SK-N-SH (cell line): ENCODE results near the gene AJUBA. TPM values are rescaled to one million over a fixed set of nuclear protein-coding genes. Genes with fewer than 3 reads are reported as not detected.

Experiments used
- CTCF ChIA-PET: fragments of 300-600, 350-600 bp; formaldehyde crosslinking; extraction: SDS; loops from one replicate; lab custom pipeline; 2021; lab: Yijun Ruan, JAX
- POLR2A ChIA-PET: fragments of 350-600 bp; sonication (Branson Sonifier 250); formaldehyde crosslinking; extraction: SDS; loops from one replicate; lab custom pipeline; 2020; ENCODE audit warnings: antibody characterized with exemption, inconsistent platforms; lab: Yijun Ruan, JAX
- DNase-seq: peaks from one replicate; pipeline ENCODE4 v3.0.0; 2012
- H2AFZ ChIP-seq: fragments of 200-600 bp; sonication (generic); 2 replicates; pipeline ENCODE4 v1.8.1; 2016; ENCODE audit warnings: antibody characterized with exemption, mild to moderate bottlenecking, low read depth
- H3F3A ChIP-seq: fragments of 200-600 bp; sonication (generic); replicated peaks from 2 replicates; pipeline ENCODE3; 2016; ENCODE audit warnings: antibody characterized with exemption, mild to moderate bottlenecking; ENCODE audit not compliant: insufficient read depth
- H3K27ac ChIP-seq, 2 experiments: fragments of 200-500 bp in 1 of 2; fragments of 200-600 bp in 1 of 2; sonication (Bioruptor generic) in 1 of 2; sonication (generic), shearing (Covaris generic) in 1 of 2; 2 replicates each; pipeline versions ENCODE4 v1.5.1 to v1.6.1; 2014 to 2016; ENCODE audit warnings: low read depth in 2 of 2, inconsistent platforms in 1 of 2, low read length in 1 of 2, mild to moderate bottlenecking in 1 of 2, mixed read lengths in 1 of 2
- H3K27me3 ChIP-seq: fragments of 200-600 bp; sonication (generic), shearing (Covaris generic); 2 replicates; pipeline ENCODE4 v1.6.1; 2016; ENCODE audit warnings: mixed run types; ENCODE audit not compliant: insufficient read depth
- H3K36me3 ChIP-seq, 2 experiments: fragments of 200-500 bp in 1 of 2; fragments of 200-600 bp in 1 of 2; sonication (Bioruptor generic) in 1 of 2; sonication (generic) in 1 of 2; replicated peaks in 1 of 2; 2 replicates each; pipeline versions ENCODE3 to v1.5.1; 2014 to 2016; ENCODE audit warnings: low read length in 1 of 2, mild to moderate bottlenecking in 1 of 2; ENCODE audit not compliant: insufficient read depth in 2 of 2, control insufficient read depth in 1 of 2
- H3K4me1 ChIP-seq, 2 experiments: fragments of 200-500 bp in 1 of 2; fragments of 200-600 bp in 1 of 2; sonication (Bioruptor generic) in 1 of 2; sonication (generic), shearing (Covaris generic) in 1 of 2; 2 replicates each; pipeline versions ENCODE4 v1.5.1 to v1.6.1; 2014 to 2016; ENCODE audit warnings: low read depth in 1 of 2, low read length in 1 of 2, mixed run types in 1 of 2; ENCODE audit not compliant: insufficient read depth in 2 of 2, control insufficient read depth in 1 of 2
- H3K4me2 ChIP-seq: fragments of 200-600 bp; sonication (generic), shearing (Covaris generic); 2 replicates; pipeline ENCODE4 v1.6.1; 2017; ENCODE audit warnings: mixed run types
- H3K4me3 ChIP-seq, 2 experiments: fragments of 200-500 bp in 1 of 2; fragments of 200-600 bp in 1 of 2; sonication (Bioruptor generic) in 1 of 2; sonication (generic), shearing (Covaris generic) in 1 of 2; 2 replicates each; pipeline versions ENCODE4 v1.5.1 to v1.8.1; 2014 to 2016; ENCODE audit warnings: low read depth in 2 of 2, inconsistent platforms in 1 of 2, low read length in 1 of 2, mild to moderate bottlenecking in 1 of 2, mixed read lengths in 1 of 2, moderate library complexity in 1 of 2
- H3K79me2 ChIP-seq: fragments of 200-600 bp; sonication (generic); 2 replicates; pipeline ENCODE4 v1.8.1; 2017; ENCODE audit warnings: mild to moderate bottlenecking; ENCODE audit not compliant: insufficient read depth
- H3K9ac ChIP-seq: fragments of 200-600 bp; sonication (generic); 2 replicates; pipeline ENCODE4 v1.6.1; 2017; ENCODE audit warnings: mixed run types
- H3K9me2 ChIP-seq: fragments of 200-600 bp; sonication (generic); 2 replicates; pipeline ENCODE4 v1.6.1; 2017; ENCODE audit warnings: mixed run types
- H3K9me3 ChIP-seq: fragments of 200-600 bp; sonication (generic); 2 replicates; pipeline ENCODE4 v1.6.1; 2017; ENCODE audit warnings: mixed run types, mild to moderate bottlenecking, moderate library complexity
- H4K20me1 ChIP-seq: fragments of 200-600 bp; sonication (generic); 2 replicates; pipeline ENCODE4 v1.6.1; 2017; ENCODE audit warnings: mild to moderate bottlenecking, mixed run types; ENCODE audit not compliant: insufficient read depth
- CHD2 ChIP-seq: fragments of 150-350 bp; IDR thresholded peaks from 2 replicates; pipeline ENCODE4 v1.6.1; 2018; ENCODE audit warnings: low read length; ENCODE audit not compliant: partially characterized antibody
- EZH2phosphoT487 ChIP-seq: fragments of 200-600 bp; sonication (generic); IDR thresholded peaks from 2 replicates; pipeline ENCODE4 v1.6.1; 2017; ENCODE audit warnings: low read depth, mixed run types, mild to moderate bottlenecking, antibody characterized with exemption, moderate library complexity, borderline replicate concordance
- FOSL2 ChIP-seq: IDR thresholded peaks from 2 replicates; pipeline ENCODE4 v1.4.0; 2012; ENCODE audit warnings: low read depth, mild to moderate bottlenecking, moderate library complexity, borderline replicate concordance
- IRF3 ChIP-seq: fragments of 150-350 bp; IDR thresholded peaks from 2 replicates; pipeline ENCODE4 v1.6.1; 2016; ENCODE audit warnings: mild to moderate bottlenecking, low read depth, low read length
- POLR2AphosphoS5 ChIP-seq: IDR thresholded peaks from 2 replicates; pipeline ENCODE4 v1.6.1; 2012; ENCODE audit warnings: low read depth, low read length
- RCOR1 ChIP-seq: fragments of 150-350 bp; IDR thresholded peaks from 2 replicates; pipeline ENCODE4 v1.6.1; 2017; ENCODE audit warnings: antibody characterized with exemption, low read length
- RXRA ChIP-seq: IDR thresholded peaks from 2 replicates; pipeline ENCODE4 v1.4.0; 2012; ENCODE audit warnings: low read depth, mild to moderate bottlenecking, borderline replicate concordance
- TCF12 ChIP-seq: IDR thresholded peaks from 2 replicates; pipeline ENCODE4 v1.4.0; 2012
- WGBS: methylation state at CpG from one replicate; pipeline ENCODE4 v1.1.6; 2017; ENCODE audit warnings: low lambda C conversion rate; 5-methylcytosine and 5-hydroxymethylcytosine counted together
- polyA plus RNA-seq, 3 experiments: library from polyadenylated mRNA; depleted of rRNA; stranded (reverse); fragments of >200 nt; gene quantifications; 2 replicates each; pipeline ENCODE4 v1.2.3, GENCODE V29; 2012

AJUBA gene
- polyA plus RNA-seq, 1 of the 3 experiments (the other 2 are of a cell fraction), result 24.4 TPM

- H3K9me3 ChIP-seq, result no peaks in the 10 kb centered on the region
- no peaks in the 10 kb centered on the region for H3K27me3 ChIP-seq
- ChIA-PET POLR2A (interaction anchor here (2.8 to 3.5 kb wide), 2 partner anchors 9 to 58 kb away, joined by 15 to 20 read pairs; no protein-coding TSS in a partner anchor), CTCF (interaction anchor here (1.1 to 34.9 kb wide), 6 partner anchors 10 to 68 kb away, joined by 3 to 1566 read pairs (median 32); partner anchors contain the start of genes AJUBA, CDH24 and PSMB11)
- no peaks in the 10 kb centered on the region for H3K9me2 ChIP-seq
- peak; percentile 9 for DNase-seq
- WGBS, result 84% methylated on average over 9 of the region's 9 CpGs
- H3K79me2 ChIP-seq, result no peaks in the 10 kb centered on the region
- TF ChIP-seq FOSL2 (no peak), POLR2AphosphoS5 (no peak), EZH2phosphoT487 (no peak), RXRA (no peak), RCOR1 (no peak), CHD2 (no peak), TCF12 (no peak)
- H3K27ac ChIP-seq, result no peak overlapping the region; a peak in 1 of 4 replicates
- no peaks in the 10 kb centered on the region for H4K20me1 ChIP-seq
- H3K4me1 ChIP-seq, result peaks cover 4 to 25% of the 10 kb centered on the region in 2 experiments; a peak in 3 of 4 replicates
- H3K4me3 ChIP-seq, result no peak overlapping the region
- no peak overlapping the region for H3K9ac ChIP-seq
- no peak overlapping the region for H3K4me2 ChIP-seq
- H3F3A ChIP-seq, result peaks cover 4% of the 10 kb centered on the region
- no peak overlapping the region for H2AFZ ChIP-seq
- H3K36me3 ChIP-seq, result no peaks in the 10 kb centered on the region
These were observed 15.4 kb upstream of the AJUBA start for GRCh38 chr14:22997676-22998323.

DNA sequence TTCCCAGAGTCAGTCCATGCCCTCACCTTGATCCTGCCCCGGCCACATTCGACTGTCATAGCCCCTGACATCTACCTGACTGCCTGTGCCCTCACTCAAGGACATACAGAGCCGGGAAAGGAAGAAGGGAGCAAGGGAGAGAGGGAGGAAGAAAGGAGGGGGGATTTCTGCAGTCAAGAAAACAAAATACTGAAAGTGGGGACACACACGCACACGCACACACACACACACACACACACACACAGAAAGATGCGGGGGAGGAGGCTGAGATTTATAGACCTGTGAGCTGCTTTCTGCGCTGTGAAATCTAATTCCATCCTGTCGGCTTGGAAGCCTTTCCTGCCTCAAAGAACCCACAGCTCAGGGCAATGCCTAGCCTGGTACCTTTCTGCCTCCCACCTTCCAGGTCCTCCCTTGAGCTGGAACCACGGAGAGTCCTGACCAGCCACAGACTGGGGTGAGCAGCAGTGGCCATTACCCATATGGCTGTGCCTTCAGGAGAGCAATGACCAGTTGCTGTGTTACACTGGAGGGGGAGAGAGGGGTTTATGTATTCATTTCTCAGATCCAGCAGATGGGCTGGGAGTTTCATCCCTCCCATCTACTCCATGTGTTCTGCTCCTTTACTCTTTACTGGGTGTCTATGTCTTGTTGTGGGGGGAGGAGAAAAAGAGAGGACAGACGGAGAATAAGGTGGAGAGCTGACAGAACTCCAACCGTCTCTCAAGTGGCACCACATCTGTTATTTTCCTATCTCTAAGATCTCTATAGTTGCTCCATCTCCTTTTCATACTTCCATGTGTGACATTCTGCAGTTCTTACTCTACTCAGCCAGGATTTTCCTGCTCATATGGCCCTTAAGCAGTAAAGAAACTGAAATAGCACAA, 14.7 kb upstream of the AJUBA start:
- Histone ChIP-seq H3F3A (peaks cover 4% of the 10 kb centered on the region), H3K4me2 (no peak overlapping the region), H3K79me2 (no peaks in the 10 kb centered on the region), H3K9ac (no peak overlapping the region), H4K20me1 (no peaks in the 10 kb centered on the region), H3K9me2 (no peaks in the 10 kb centered on the region), H3K4me1 (peaks cover 4 to 25% of the 10 kb centered on the region in 2 experiments; a peak in 3 of 4 replicates), H3K27ac (peak overlapping the region in 1 of 2 experiments; percentile 12; a peak in 1 of 4 replicates), H3K36me3 (no peaks in the 10 kb centered on the region), H3K27me3 (no peaks in the 10 kb centered on the region), H2AFZ (no peak overlapping the region), H3K4me3 (no peak overlapping the region), H3K9me3 (no peaks in the 10 kb centered on the region)
- ChIA-PET POLR2A (interaction anchor here (1.4 to 3.5 kb wide), 4 partner anchors 10 to 61 kb away, joined by 8 to 20 read pairs (median 12); no protein-coding TSS in a partner anchor), CTCF (interaction anchor here (1.5 to 34.9 kb wide), 6 partner anchors 11 to 67 kb away, joined by 4 to 1566 read pairs (median 40); partner anchors contain the start of genes AJUBA, CDH24, PRMT5 and PSMB11)
- TF ChIP-seq CHD2 (peak; percentile 33), IRF3 (no peak)
- DNase-seq, result peak; percentile 49
- 80% methylated on average over 9 of the region's 11 CpGs for WGBS
